Lower leg skin (tissue), 3 donors: Measurements from ENCODE around the gene PREX1.

Source experiments
- CTCF ChIP-seq, 3 donors: fragments of 450-650 bp; IDR thresholded peaks; one replicate each; pipeline ENCODE4 v1.5.1; 2016; ENCODE audit warnings: antibody characterized with exemption in 3 of 3, mild to moderate bottlenecking in 3 of 3, moderate library complexity in 2 of 3
- POLR2A ChIP-seq, 2 donors: fragments of 450-650 bp; IDR thresholded peaks; one replicate each; pipeline ENCODE4 v1.6.1; 2016 to 2017; ENCODE audit warnings: antibody characterized with exemption in 2 of 2, mild to moderate bottlenecking in 1 of 2, moderate library complexity in 1 of 2

GRCh38 chr20:48674461-48674860, 153.3 kb downstream of the PREX1 start:
- no peak for TF ChIP-seq CTCF (IDR thresholded peaks at IDR 0.05)
- TF ChIP-seq POLR2A (IDR thresholded peaks at IDR 0.05) = no peak
